GM21390 (cell line): ENCODE measurements around the gene ZNF213.
A peak's percentile ranks its signal among the peaks of the same experiment; 100 is the strongest.

Experiments used
- ATAC-seq: cut with Tn5 transposase; IDR thresholded peaks from one replicate; pipeline ENCODE4 v1.9.1; 2021; ENCODE audit not compliant: unreplicated experiment

ZNF213 gene

GRCh38 chr16:3101018-3101840, 33.6 kb upstream of the ZNF213 start:
- no peak for ATAC-seq

DNA sequence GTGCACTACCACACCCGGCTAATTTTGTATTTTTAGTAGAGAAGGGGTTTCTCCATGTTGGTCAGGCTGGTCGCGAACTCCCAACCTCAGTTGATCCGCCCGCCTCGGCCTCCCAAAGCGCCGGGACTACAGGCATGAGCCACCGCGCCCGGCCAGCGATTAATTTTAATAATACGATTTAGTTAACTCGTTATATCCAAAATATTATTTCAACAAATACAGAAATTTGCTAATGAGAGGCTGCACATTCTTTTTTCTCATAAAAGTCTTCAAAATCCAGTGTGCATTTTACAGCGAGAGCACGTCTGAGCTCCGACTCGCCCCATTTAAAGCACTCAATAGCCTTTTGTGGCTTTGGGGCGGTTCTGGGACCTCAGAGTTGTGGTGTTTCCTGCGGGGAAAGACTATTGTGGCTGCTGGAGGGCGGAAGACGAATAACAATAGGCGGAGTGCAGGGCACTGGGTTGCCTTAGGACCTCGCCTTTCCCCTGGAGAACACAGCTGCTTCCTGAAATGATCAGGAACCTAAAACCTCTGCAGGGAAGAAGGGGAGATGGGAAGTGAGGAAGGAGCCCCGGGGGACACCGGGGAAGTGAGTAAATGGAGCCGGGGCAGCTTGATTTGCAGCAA, 32.9 kb upstream of the ZNF213 start:
- no peak for ATAC-seq

GRCh38 chr16:3106205-3106928, 28.5 kb upstream of the ZNF213 start:
- ATAC-seq, result peak; percentile 76

GRCh38 chr16:3112058-3112880, 22.6 kb upstream of the ZNF213 start, which contains the start of gene ZNF205:
Gene ZNF205, plus strand, starts transcription at chr16:3112586. Its CDS starts 845 bp downstream, at chr16:3113431.
- ATAC-seq, result no peak

GRCh38 chr16:3112881-3113574, 21.8 kb upstream of the ZNF213 start:
- ATAC-seq, result no peak

GRCh38 chr16:3113765-3114479, 20.9 kb upstream of the ZNF213 start:
- ATAC-seq, result no peak

- no peak for ATAC-seq
Observed at GRCh38 chr16:3115003-3115402, 19.8 kb upstream of the ZNF213 start.

- ATAC-seq, result no peak
Observed at GRCh38 chr16:3115561-3115960, 19.3 kb upstream of the ZNF213 start.

DNA sequence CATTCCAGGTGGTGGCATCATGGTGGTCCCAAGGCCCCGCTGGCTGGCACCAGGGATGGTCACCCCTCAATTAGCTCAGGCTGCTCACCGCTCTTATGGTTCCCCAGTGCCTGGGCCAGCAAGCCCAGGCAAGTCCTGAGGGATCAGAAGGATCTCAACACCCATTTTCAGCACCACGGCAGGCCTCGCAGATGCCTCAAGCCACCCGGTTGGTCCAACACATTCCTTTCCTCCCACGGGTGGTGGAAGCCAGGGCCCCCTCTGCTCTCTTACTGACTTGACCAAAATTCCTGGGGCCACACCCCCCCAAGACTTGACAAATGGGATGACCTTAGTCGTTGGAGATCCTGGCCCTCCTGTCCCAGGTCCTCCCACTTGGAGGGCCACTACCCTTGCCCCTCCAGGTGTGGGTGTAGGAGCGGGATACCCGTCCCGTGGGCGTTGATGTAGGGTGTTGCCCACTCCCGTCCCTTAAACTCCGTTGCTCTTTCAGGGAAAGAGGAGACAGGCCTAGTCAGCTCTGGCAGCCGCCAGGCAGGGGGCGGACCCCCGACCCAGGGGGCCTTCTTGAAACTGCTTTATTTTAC, 16.5 kb upstream of the ZNF213 start:
- ATAC-seq, result no peak

DNA sequence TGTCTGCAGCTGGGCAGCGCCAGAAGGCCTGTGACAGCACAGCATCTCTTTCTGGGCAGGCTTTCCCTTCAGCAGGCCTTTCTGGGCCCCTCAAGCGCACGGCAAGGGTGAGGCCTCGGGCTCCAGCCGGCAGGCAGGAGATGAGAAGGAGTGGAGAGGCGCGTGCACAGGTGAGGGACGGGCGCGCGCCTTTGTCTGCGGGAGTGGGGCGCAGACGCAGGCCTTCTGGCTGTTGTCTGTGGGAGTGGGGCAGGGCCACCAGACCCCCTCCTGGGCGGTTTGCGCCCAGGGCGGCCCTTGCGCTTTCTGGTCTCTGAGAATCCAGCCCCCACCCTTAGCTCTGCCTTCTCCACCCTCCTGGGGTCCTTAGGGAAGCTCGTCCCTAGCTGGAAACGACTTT, 16.0 kb upstream of the ZNF213 start:
- ATAC-seq, result no peak

GRCh38 chr16:3119286-3119685, 15.5 kb upstream of the ZNF213 start:
- no peak for ATAC-seq

DNA sequence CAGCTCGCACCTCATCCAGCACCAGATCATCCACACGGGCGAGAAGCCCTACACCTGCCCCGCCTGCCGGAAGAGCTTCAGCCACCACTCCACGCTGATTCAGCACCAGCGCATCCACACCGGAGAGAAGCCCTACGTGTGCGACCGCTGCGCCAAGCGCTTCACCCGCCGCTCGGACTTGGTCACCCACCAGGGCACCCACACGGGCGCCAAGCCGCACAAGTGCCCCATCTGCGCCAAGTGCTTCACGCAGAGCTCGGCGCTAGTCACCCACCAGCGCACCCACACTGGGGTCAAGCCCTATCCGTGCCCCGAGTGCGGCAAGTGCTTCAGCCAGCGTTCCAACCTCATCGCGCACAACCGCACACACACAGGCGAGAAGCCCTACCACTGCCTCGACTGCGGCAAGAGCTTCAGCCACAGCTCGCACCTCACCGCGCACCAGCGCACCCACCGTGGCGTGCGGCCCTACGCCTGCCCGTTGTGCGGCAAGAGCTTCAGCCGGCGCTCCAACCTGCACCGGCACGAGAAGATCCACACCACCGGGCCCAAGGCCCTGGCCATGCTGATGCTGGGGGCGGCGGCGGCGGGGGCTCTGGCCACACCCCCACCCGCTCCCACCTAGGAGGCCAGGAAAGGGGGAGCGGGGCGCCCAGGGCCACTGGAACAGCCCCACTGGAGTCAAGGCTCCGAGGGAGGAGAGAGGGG, 15.0 kb upstream of the ZNF213 start:
- no peak for ATAC-seq

DNA sequence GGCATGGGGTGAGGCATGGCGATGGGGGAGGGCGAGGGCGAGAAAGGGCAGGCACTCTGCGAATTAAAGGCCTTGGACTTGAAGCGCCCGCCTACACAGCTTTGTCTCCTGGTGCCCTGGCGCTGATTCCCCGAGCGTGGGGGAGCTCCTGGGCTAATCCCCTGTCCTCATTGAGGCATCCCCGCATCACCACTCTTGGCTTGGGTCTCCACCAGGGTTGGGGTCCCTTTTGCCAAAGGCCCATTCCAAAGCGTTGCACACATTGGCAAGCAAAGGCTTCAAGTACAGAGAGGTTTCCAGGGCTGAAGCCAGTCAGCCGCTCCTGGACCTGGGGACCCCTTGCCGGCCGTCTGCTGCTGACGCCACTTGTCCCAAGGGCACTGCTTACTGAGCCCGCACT, 14.4 kb upstream of the ZNF213 start:
- ATAC-seq, result no peak

- ATAC-seq, result no peak
Observed at GRCh38 chr16:3121851-3122467, 12.9 kb upstream of the ZNF213 start.

GRCh38 chr16:3122926-3123570, 11.8 kb upstream of the ZNF213 start:
- no peak for ATAC-seq

- peak; percentile 77 for ATAC-seq
Observed at GRCh38 chr16:3123986-3124886, 10.6 kb upstream of the ZNF213 start.

DNA sequence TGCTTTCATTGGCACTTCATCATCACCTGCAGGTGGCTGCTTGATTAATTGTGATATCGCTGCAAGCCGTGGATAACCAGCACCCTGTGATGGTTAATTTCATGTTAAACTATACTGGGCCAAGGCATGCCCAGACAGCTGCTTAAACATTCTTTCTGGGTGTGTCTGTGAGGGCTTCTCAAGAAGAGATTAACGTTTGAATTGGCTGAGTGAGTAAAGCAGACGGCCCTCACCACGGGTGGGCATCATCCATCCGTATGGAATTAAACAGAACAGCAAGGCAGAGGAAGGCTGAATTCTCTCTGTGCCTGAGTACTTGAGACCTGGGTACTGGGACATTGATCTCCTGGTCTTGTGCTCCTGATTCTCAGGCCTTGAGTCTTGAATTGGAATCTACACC, 7.1 kb upstream of the ZNF213 start:
- no peak for ATAC-seq
